Measurements from ENCODE around the gene TF.

The TF gene

DNA sequence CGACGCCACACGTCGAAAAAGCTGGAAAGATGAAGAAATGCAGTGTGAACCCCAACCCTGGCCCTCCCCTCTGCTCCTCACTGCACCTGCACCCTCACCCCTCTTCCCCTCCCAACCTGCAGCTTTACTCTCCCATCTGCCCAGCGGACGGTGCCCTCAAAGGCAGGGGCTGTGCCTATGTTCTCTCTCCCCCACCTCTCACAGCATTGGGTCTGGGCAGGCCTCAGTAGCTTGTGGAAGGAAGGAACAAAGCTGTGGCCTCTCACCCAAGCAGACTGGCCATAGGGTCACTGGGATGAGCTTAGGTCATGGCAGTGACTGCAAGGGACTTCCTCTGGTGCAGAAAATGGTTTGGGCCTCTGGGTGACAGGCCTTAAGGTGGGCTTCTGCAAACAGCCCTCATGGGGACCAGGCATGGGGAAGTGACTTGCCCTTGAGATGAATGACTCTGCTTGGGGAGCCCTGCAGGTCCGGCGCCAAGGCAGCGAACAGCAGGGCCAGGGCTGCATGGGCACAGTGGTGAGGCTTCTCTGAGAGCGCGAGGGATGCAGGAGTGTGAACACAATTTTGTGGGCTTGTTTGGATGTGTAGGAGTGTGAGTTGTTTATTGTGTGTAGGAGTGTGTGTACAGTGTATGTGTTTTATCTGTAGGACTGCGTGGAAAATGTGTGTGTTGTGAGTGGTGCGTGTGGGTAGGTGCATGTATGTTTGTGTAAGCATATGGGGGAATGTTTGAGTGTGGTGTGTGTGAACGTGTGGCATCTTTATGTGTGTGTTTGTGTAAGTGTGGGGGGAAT, 88.6 kb downstream of the TF start:
- ChIA-PET CTCF (no interaction called here), POLR2A (no interaction called here)
- H3K4me1 ChIP-seq (ENCODE audit: control insufficient read depth, insufficient read depth, low read length) = no peaks in the 10 kb centered on the region
- no peak overlapping the region for H3K4me3 ChIP-seq (ENCODE audit: low read depth, low read length)
- TF ChIP-seq ZNF416 (tag by site-specific recombination; IDR thresholded peaks at IDR 0.05) (no peak), EGR2 (tag by site-specific recombination; IDR thresholded peaks at IDR 0.05; ENCODE audit: low read depth) (peak; percentile 94), ZNF670 (tag by site-specific recombination; IDR thresholded peaks at IDR 0.05; ENCODE audit: low read depth) (no peak), OVOL3 (tag by site-specific recombination; IDR thresholded peaks at IDR 0.05) (no peak), ZNF624 (tag by site-specific recombination; IDR thresholded peaks at IDR 0.05) (no peak), ZFHX2 (tag by site-specific recombination; conservative IDR thresholded peaks at IDR 0.05) (peak; percentile 94), ZNF660 (tag by site-specific recombination; IDR thresholded peaks at IDR 0.05) (no peak)
- no peaks in the 10 kb centered on the region for H3K9me3 ChIP-seq (ENCODE audit: control insufficient read depth, insufficient read depth, low read depth, low read length)
- no peak overlapping the region for H3K27ac ChIP-seq (ENCODE audit: extremely low read depth, low read depth, low read length)
- H3K36me3 ChIP-seq (ENCODE audit: control insufficient read depth in 2 of 2, insufficient read depth in 1 of 2, low read length in 2 of 2) = peaks cover 0 to 66% of the 10 kb centered on the region in 2 experiments; a peak in 1 of 3 replicates

DNA sequence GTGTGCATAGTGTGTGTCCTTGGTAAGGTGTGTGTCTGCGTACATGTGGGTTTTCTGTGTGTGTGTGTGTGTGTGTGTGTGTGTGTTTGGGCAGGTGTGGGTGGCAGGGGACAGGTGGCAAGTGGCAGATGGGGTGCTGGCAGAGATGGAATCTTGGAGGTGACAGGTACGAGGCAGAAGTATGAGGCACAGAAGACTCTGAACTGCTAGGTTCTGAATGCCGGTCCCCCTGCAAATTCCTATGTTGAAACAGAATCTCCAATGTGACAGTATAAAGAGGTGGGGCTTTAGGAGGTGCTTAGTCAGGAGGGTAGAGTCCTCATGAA, 89.2 kb downstream of the TF start:
- CTCF ChIA-PET = no interaction called here
- TF ChIP-seq PRDM1 (tag by site-specific recombination; IDR thresholded peaks at IDR 0.05) (no peak), ZNF843 (tag by site-specific recombination; IDR thresholded peaks at IDR 0.05) (no peak), ZNF549 (tag by site-specific recombination; IDR thresholded peaks at IDR 0.05) (no peak), ZNF521 (tag by site-specific recombination; IDR thresholded peaks at IDR 0.05) (no peak), EGR2 (tag by site-specific recombination; IDR thresholded peaks at IDR 0.05; ENCODE audit: low read depth) (peak; percentile 27; the same call in 1 of the 2 replicates), ZNF707 (tag by site-specific recombination; IDR thresholded peaks at IDR 0.05) (no peak), ZNF626 (tag by site-specific recombination; IDR thresholded peaks at IDR 0.05) (no peak), ZFHX2 (tag by site-specific recombination; conservative IDR thresholded peaks at IDR 0.05) (peak; percentile 10)
- TF ChIP-seq, protein P1, sequence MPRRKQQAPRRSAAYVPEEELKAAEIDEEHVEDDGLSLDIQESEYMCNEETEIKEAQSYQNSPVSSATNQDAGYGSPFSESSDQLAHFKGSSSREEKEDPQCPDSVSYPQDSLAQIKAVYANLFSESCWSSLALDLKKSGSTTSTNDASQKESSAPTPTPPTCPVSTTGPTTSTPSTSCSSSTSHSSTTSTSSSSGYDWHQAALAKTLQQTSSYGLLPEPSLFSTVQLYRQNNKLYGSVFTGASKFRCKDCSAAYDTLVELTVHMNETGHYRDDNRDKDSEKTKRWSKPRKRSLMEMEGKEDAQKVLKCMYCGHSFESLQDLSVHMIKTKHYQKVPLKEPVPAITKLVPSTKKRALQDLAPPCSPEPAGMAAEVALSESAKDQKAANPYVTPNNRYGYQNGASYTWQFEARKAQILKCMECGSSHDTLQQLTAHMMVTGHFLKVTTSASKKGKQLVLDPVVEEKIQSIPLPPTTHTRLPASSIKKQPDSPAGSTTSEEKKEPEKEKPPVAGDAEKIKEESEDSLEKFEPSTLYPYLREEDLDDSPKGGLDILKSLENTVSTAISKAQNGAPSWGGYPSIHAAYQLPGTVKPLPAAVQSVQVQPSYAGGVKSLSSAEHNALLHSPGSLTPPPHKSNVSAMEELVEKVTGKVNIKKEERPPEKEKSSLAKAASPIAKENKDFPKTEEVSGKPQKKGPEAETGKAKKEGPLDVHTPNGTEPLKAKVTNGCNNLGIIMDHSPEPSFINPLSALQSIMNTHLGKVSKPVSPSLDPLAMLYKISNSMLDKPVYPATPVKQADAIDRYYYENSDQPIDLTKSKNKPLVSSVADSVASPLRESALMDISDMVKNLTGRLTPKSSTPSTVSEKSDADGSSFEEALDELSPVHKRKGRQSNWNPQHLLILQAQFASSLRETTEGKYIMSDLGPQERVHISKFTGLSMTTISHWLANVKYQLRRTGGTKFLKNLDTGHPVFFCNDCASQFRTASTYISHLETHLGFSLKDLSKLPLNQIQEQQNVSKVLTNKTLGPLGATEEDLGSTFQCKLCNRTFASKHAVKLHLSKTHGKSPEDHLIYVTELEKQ (tag by site-specific recombination; IDR thresholded peaks at IDR 0.05; ENCODE audit: borderline replicate concordance) = no peak
- Histone ChIP-seq H3K36me3 (ENCODE audit: control insufficient read depth in 2 of 2, insufficient read depth in 1 of 2, low read length in 2 of 2) (peaks cover 0 to 66% of the 10 kb centered on the region in 2 experiments; a peak in 1 of 3 replicates), H3K4me3 (ENCODE audit: low read depth, low read length) (no peak overlapping the region), H3K27ac (ENCODE audit: extremely low read depth, low read depth, low read length) (no peak overlapping the region), H3K9me3 (ENCODE audit: control insufficient read depth, insufficient read depth, low read depth, low read length) (no peaks in the 10 kb centered on the region), H3K4me1 (ENCODE audit: control insufficient read depth, insufficient read depth, low read length) (no peaks in the 10 kb centered on the region)
- POLR2A ChIA-PET = no interaction called here

- ChIA-PET POLR2A (no interaction called here), CTCF (no interaction called here)
- H3K4me3 ChIP-seq (ENCODE audit: low read depth, low read length) = no peak overlapping the region
- H3K36me3 ChIP-seq (ENCODE audit: control insufficient read depth in 2 of 2, insufficient read depth in 1 of 2, low read length in 2 of 2) = peaks cover 0 to 69% of the 10 kb centered on the region in 2 experiments; a peak in 1 of 3 replicates
- no peaks in the 10 kb centered on the region for H3K4me1 ChIP-seq (ENCODE audit: control insufficient read depth, insufficient read depth, low read length)
- H3K9me3 ChIP-seq (ENCODE audit: control insufficient read depth, insufficient read depth, low read depth, low read length) = no peaks in the 10 kb centered on the region
- no peak overlapping the region for H3K27ac ChIP-seq (ENCODE audit: extremely low read depth, low read depth, low read length)
- TF ChIP-seq KLF7 (tag by site-specific recombination; IDR thresholded peaks at IDR 0.05; ENCODE audit: borderline replicate concordance) (no peak), ZNF133 (tag by site-specific recombination; IDR thresholded peaks at IDR 0.05) (no peak), ZNF202 (tag by site-specific recombination; IDR thresholded peaks at IDR 0.05; ENCODE audit: borderline replicate concordance) (no peak), ZNF223 (tag by site-specific recombination; IDR thresholded peaks at IDR 0.05) (no peak), ZNF621 (tag by site-specific recombination; IDR thresholded peaks at IDR 0.05) (no peak), ZNF114 (tag by site-specific recombination; IDR thresholded peaks at IDR 0.05) (no peak), ZSCAN23 (tag by site-specific recombination; IDR thresholded peaks at IDR 0.05) (no peak), ZNF335 (tag by site-specific recombination; conservative IDR thresholded peaks at IDR 0.05) (no peak), YY2 (tag by site-specific recombination; IDR thresholded peaks at IDR 0.05) (no peak)
- TF ChIP-seq, protein P2, sequence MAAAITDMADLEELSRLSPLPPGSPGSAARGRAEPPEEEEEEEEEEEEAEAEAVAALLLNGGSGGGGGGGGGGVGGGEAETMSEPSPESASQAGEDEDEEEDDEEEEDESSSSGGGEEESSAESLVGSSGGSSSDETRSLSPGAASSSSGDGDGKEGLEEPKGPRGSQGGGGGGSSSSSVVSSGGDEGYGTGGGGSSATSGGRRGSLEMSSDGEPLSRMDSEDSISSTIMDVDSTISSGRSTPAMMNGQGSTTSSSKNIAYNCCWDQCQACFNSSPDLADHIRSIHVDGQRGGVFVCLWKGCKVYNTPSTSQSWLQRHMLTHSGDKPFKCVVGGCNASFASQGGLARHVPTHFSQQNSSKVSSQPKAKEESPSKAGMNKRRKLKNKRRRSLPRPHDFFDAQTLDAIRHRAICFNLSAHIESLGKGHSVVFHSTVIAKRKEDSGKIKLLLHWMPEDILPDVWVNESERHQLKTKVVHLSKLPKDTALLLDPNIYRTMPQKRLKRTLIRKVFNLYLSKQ (tag by site-specific recombination; IDR thresholded peaks at IDR 0.05; ENCODE audit: borderline replicate concordance) = no peak
- TF ChIP-seq, protein P3, sequence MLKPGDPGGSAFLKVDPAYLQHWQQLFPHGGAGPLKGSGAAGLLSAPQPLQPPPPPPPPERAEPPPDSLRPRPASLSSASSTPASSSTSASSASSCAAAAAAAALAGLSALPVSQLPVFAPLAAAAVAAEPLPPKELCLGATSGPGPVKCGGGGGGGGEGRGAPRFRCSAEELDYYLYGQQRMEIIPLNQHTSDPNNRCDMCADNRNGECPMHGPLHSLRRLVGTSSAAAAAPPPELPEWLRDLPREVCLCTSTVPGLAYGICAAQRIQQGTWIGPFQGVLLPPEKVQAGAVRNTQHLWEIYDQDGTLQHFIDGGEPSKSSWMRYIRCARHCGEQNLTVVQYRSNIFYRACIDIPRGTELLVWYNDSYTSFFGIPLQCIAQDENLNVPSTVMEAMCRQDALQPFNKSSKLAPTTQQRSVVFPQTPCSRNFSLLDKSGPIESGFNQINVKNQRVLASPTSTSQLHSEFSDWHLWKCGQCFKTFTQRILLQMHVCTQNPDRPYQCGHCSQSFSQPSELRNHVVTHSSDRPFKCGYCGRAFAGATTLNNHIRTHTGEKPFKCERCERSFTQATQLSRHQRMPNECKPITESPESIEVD (tag by site-specific recombination; IDR thresholded peaks at IDR 0.05) = no peak
Observed at GRCh38 chr3:133835961-133836360, 89.8 kb downstream of the TF start.

Data from HEK293 (cell line).